Left colon (tissue), 2 donors: ENCODE results near the gene LY6G5C. TPM values are rescaled to one million over a fixed set of nuclear protein-coding genes. Genes with fewer than 3 reads are reported as not detected.

Experiments
- ATAC-seq: fragments of 200-7000 bp; cut with Tn5 transposase; one replicate; pipeline ENCODE4 v1.9.1; 2020; ENCODE audit warnings: mild to moderate bottlenecking, moderate library complexity
- DNase-seq, 2 donors: peaks; one replicate each; pipeline ENCODE4 v3.0.0-alpha.2; 2020
- intact Hi-C, 2 donors: fragments of 100-400 bp; cut with DNase I in 1 of 2; cut with micrococcal nuclease in 1 of 2; formaldehyde crosslinking; loops; one replicate each; pipeline versions ENCODE4 v1.11.2 to v1.14.0; 2022; cut with DNase I, micrococcal nuclease
- long read RNA-seq: library from polyadenylated mRNA; unstranded; transcript quantifications from one replicate; pipeline ENCODE4 v2.0.0, GENCODE V29; 2021
- total RNA-seq, 2 donors: library from RNA; stranded (reverse); fragmentation: NEBNext Ultra II Directional; extraction: Animal tissue kit (Norgen Biotek cat#: 25700); gene quantifications; one replicate each; pipeline ENCODE4 v1.2.1, GENCODE V29; 2021
- donor health status: DM: no; HTN: no; CAD: no.
- donor health status: DM: yes; HTN: yes; CAD: no.

The LY6G5C gene, protein sequence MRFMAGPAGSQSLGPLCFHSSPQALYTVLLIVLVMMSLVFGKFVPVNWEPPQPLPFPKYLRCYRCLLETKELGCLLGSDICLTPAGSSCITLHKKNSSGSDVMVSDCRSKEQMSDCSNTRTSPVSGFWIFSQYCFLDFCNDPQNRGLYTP
- total RNA-seq: 1 to 10 TPM; 1.6 to 2.5 TPM
- long read RNA-seq, partial matches to known transcripts: 0 of 2 reads
- long read RNA-seq, other reads (novel, unspliced or antisense): 1 of 2 reads

- ATAC-seq: peak; percentile 78
- intact Hi-C loops: loop anchor here in 1 of 2 donors (5.0 kb wide), 1 partner anchor 87 kb away; no protein-coding TSS in a partner anchor
- DNase-seq: peak; percentile 85 to 86
These were observed at the start of gene LY6G5C for GRCh38 chr6:31680226-31681134. LY6G5C (minus strand) TSS chr6:31681067; CDS start chr6:31680373, 694 bp downstream.

GRCh38 chr6:31729979-31730630 is 49.2 kb upstream of the LY6G5C start:
- intact Hi-C loops: no loop called here
- DNase-seq: peak; percentile 90 to 93
- ATAC-seq: peak; percentile 64

GRCh38 chr6:31729515-31729978 is 48.7 kb upstream of the LY6G5C start:
- peak; percentile 95 to 97 for DNase-seq
- peak; percentile 78 for ATAC-seq
- intact Hi-C loops: no loop called here

- DNase-seq: peak; percentile 48 to 54
- peak; percentile 59 for ATAC-seq
- intact Hi-C loops: no loop called here
These were observed 48.1 kb upstream of the LY6G5C start, which contains the start of gene DDAH2 for GRCh38 chr6:31728767-31729514. DDAH2 (minus strand) TSS chr6:31729299; CDS start chr6:31729161, 138 bp downstream.

DNA sequence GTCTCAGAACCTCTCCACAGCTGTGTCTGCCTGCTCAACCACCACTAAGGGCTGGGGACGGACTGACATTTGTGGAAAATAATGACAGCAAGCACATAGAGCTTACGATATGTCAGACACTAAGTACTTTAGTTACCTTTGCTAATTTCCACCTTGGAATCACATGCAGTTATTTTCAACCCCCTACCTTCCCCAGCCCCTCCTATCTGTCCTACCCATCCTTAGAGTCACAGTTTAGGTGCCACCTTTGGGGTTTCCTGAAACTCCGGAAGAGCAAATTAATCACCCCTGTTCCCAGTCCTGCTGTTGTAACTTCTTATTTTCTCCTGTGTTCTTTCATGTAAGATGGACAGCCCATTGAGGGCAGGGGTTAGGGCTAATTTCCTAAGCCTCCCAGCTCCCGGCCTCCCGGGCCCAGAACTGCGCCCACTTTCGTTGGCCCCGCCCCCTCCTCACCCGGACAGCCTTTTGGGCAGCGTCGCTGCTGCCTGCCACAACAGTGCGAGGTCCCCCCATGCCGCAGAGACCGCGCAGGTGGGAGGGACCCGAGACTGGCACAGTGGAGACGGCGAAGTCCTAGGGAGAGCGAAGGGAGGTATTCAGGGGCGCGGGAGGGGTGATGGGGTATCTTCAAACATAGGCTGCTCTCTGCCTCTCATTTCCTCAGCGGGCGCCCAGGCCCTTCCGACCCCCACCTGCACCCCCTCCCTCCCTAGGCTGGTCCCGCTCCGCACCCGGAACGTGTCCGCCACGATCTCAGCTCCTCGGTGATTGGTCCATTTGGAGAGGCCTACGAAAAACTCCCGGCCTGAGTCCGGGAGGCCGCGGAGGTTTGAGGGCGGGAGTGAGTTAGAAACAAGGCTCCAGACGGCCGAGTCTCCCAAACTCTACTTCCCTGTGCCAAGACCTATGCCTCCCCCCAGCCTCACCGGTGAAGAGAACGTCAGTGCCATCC is 47.1 kb upstream of the LY6G5C start:
- DNase-seq: no peak
- ATAC-seq: no peak
- intact Hi-C loops: no loop called here

DNA sequence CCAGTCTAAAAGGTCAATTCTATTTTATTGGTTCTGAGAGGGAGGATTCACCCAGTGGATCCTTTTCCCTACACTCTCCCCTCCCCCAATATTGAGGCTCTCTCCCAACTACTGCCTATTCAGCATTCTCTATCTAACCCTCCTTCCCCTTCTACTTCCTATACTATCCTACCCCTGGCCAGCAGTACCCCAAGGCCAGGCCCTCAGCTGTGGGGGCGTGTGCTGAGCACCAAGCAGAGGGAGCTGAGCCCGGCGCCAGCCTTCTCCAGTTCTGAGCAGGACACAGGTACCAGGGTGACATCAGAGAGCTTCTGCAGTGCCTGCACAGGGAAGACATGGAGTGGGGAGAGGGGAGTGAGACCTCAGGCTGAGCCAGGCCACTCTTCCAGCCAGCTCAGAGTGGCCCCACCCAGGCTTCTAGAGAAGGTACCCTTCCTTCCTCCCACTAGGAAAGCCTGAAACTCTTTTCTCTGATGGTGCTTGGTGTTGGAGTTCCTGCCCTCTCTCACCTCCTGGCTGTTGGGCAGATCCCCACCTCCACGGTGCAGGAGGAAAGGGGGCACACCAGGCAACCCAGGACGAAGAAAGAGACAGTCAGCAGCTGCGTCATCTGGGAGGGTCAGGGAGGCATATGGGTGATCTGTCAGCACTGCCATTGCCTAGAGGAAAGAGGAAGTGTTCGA is 46.3 kb upstream of the LY6G5C start:
- DNase-seq (no peak), ATAC-seq (peak; percentile 21)
- intact Hi-C loops: no loop called here

DNA sequence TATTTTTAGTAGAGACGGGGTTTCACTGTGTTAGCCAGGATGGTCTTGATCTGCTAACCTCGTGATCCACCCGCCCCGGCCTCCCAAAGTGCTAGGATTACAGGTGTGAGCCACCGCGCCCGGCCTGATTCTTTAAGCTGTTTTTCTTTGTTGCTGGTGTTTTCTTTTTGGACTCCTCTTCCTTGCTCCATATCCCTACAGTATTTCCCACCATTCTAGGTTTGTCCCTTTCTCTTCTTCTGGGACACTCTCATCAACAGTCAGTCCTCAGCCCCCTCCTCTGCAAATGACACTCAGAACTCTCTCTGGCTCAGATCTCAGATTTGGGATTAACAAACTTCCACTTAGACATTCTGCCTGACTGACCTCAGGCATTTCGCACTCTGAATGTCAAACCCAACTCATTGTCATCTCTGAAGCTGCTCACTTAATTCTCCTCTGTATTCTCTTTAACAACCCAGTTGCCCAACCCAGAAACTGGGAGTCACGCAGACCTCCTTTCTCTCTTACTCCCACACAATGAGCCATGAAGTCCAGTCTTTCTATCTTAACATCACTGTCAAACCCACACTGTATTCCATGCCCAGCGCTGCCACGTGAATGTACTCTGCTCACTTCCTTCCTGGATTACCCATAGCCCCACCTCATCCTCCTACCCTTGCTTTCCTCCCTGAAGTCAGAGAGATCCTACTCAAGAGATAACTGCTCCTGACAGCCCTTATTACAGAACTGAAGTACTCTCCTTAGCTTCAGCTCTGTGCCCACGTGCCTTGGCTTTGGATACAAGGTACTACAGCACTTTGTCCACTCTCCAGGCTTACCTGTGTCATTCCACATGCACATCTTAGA is 44.9 kb upstream of the LY6G5C start:
- intact Hi-C loops: no loop called here

DNA sequence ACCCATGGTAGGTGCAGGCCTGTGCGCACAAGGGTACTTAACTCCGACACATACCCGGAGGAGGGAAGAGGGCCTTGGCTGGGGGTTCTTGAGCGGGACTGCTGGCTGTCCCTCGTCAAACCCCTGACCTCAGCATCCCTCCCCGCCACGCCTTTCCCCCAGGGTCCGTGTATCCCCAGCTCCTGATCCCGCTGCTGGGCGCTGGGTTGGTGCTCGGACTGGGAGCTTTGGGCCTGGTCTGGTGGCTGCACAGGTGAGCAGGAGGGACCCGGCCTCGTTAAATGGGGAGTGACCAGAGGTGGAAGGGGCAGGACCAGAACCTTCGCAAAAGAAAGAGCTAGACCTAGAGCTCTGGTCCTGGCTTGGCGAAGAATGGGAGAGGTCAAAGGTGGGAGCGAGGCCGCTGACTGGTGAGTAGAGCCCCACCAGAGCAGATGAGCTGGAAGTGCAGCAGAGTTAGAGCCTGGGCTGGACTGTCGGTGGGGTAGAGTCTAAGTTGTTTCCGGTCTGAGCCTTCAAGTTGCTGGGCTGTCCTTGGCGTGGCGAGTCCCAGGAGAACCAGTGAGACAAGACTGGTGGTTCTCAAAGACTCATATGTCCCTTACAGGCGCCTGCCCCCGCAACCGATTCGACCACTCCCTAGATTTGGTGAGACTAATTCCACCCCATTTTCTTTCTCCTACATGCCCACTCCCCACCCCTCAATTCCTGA is 43.3 kb upstream of the LY6G5C start:
- intact Hi-C loops: no loop called here
- ATAC-seq (no peak), DNase-seq (no peak)

More for the DNA sequence above, 44.9 kb upstream of the LY6G5C start:
- DNase-seq (no peak), ATAC-seq (no peak)

- ATAC-seq (no peak), DNase-seq (no peak)
- intact Hi-C loops: no loop called here
These were observed 42.5 kb upstream of the LY6G5C start, which contains the start of gene MPIG6B for GRCh38 chr6:31723245-31723979. MPIG6B (plus strand) TSS chr6:31723373; CDS start chr6:31723384, 11 bp downstream.

- DNase-seq (no peak), ATAC-seq (peak; percentile 12)
- intact Hi-C loops: no loop called here
These were observed 41.3 kb upstream of the LY6G5C start for GRCh38 chr6:31722173-31722572.

GRCh38 chr6:31721351-31722020 is 40.6 kb upstream of the LY6G5C start, which contains the start of gene LY6G6C:
LY6G6C (minus strand) TSS chr6:31721746; CDS start chr6:31721679, 67 bp downstream.
- DNase-seq (no peak), ATAC-seq (no peak)
- intact Hi-C loops: no loop called here

DNA sequence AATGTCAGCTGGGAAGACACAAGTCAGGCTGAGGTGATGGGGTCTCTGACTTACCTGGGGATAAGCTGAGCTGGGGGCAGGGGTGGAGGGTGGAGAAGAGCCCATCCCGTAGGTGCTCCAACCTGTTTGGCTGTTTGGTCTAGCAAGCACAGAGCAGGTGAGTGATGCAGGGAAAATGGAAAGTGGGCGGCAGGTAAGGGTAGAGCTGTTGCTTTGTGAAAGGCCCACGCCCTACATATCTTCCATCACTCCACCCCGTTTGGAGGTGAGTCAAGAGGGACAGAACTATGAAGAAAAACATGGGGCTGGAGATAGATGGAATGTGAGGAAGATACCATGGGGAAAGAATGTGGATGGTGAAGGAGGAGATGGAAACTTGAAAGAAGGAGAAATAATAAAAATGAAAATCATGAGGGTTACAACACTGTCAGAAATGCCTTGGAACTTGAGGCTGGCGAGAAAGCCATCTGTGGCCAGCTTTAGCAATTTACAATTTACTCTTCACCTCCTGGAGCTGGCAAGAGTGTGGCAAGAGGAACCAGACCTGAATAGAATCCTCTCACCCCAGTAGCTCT is 39.4 kb upstream of the LY6G5C start:
- DNase-seq (no peak), ATAC-seq (peak; percentile 15)
- intact Hi-C loops: no loop called here

- intact Hi-C loops: no loop called here
These were observed 38.1 kb upstream of the LY6G5C start for GRCh38 chr6:31719001-31719400.

GRCh38 chr6:31718265-31718664 is 37.4 kb upstream of the LY6G5C start:
- intact Hi-C loops: no loop called here
- DNase-seq (peak in 1 of 2 donors; percentile 74), ATAC-seq (peak; percentile 84)

More at GRCh38 chr6:31719001-31719400, 38.1 kb upstream of the LY6G5C start:
- ATAC-seq (no peak), DNase-seq (no peak)
